GM12878 (cell line): ENCODE measurements around the gene GET3. TPM values are rescaled to one million over a fixed set of nuclear protein-coding genes. Genes with fewer than 3 reads are reported as not detected.

ENCODE experiments used
- ATAC-seq: fragments of 200-7000 bp; cut with Tn5 transposase; 3 replicates; pipeline ENCODE4 v1.9.1; 2020; ENCODE audit warnings: mild to moderate bottlenecking, moderate library complexity
- BruUV-seq: library from RNA; stranded (reverse); fragments of 400-500 nt; replicated peaks from 2 replicates; lab custom pipeline; 2021; lab: Mats Ljungman, UMichigan
- CTCF ChIA-PET: fragments of 300-600 bp; sonication (Branson Sonifier 250); formaldehyde crosslinking; extraction: SDS; loops from one replicate; lab custom pipeline; 2021; ENCODE audit warnings: inconsistent platforms; lab: Yijun Ruan, JAX
- POLR2A ChIA-PET: fragments of 350-600 bp; formaldehyde crosslinking; extraction: SDS; loops from one replicate; lab custom pipeline; 2021; ENCODE audit warnings: inconsistent platforms; lab: Charles Lee
- RAD21 ChIA-PET: fragments of 300-600 bp; sonication (Branson Sonifier 250); formaldehyde crosslinking; loops from one replicate; lab custom pipeline; 2023; ENCODE audit warnings: antibody characterized with exemption; ENCODE audit not compliant: unreplicated experiment; lab: Charles Lee
- SMC1A ChIA-PET: fragments of 300-600 bp; sonication (Branson Sonifier 250); formaldehyde crosslinking; loops from one replicate; lab custom pipeline; 2023; ENCODE audit not compliant: unreplicated experiment, uncharacterized antibody; lab: Charles Lee
- DNase-seq: peaks from one replicate; pipeline ENCODE4 v3.0.0-alpha.2; 2011; ENCODE audit warnings: low read depth, low spot score
- FAIRE-seq: peaks from 3 replicates; lab custom pipeline; 2011; peaks lifted over from hg19 to GRCh38; lab: Jason Lieb, UNC
- H2AFZ ChIP-seq: 2 replicates; pipeline ENCODE4 v1.6.0; 2011; ENCODE audit warnings: low read depth, low read length, control low read depth; ENCODE audit not compliant: control insufficient read depth
- H3K27ac ChIP-seq: 2 replicates; pipeline ENCODE4 v1.5.1; 2011; ENCODE audit warnings: control low read depth; ENCODE audit not compliant: control insufficient read depth, insufficient read depth
- H3K27me3 ChIP-seq, 2 experiments: replicated peaks in 1 of 2; 2 replicates each; pipeline versions ENCODE4 v1.6.0 to v1.6.1; 2011; ENCODE audit warnings: low read length in 1 of 2; ENCODE audit not compliant: control insufficient read depth in 2 of 2, insufficient read depth in 2 of 2
- H3K36me3 ChIP-seq, 2 experiments: 2 replicates each; pipeline ENCODE4 v1.5.1; 2011; ENCODE audit warnings: low read length in 1 of 2; ENCODE audit not compliant: control insufficient read depth in 2 of 2, insufficient read depth in 2 of 2
- H3K4me1 ChIP-seq: 2 replicates; pipeline ENCODE4 v1.6.1; 2011; ENCODE audit warnings: mild to moderate bottlenecking, low read length, moderate library complexity, mixed read lengths; ENCODE audit not compliant: control insufficient read depth, insufficient read depth
- H3K4me2 ChIP-seq: 2 replicates; pipeline ENCODE4 v1.6.0; 2011; ENCODE audit warnings: control low read depth; ENCODE audit not compliant: control insufficient read depth, insufficient read depth
- H3K4me3 ChIP-seq: fragments of 200-600 bp; sonication (generic); 2 replicates; pipeline ENCODE4 v1.5.1; 2016
- H3K79me2 ChIP-seq: 2 replicates; pipeline ENCODE4 v1.6.0; 2011; ENCODE audit warnings: low read length; ENCODE audit not compliant: control insufficient read depth, insufficient read depth
- H3K9ac ChIP-seq: 2 replicates; pipeline ENCODE4 v1.8.0; 2011; ENCODE audit warnings: low read length, control low read depth, mixed read lengths; ENCODE audit not compliant: control insufficient read depth, insufficient read depth
- H3K9me3 ChIP-seq: replicated peaks from 3 replicates; pipeline ENCODE4 v1.5.1; 2011; ENCODE audit warnings: mild to moderate bottlenecking, low read length; ENCODE audit not compliant: control insufficient read depth, insufficient read depth
- H4K20me1 ChIP-seq: 2 replicates; pipeline ENCODE4 v1.6.0; 2011; ENCODE audit not compliant: control insufficient read depth, insufficient read depth
- E2F4 ChIP-seq: IDR thresholded peaks from 2 replicates; pipeline ENCODE4 v1.6.1; 2012; ENCODE audit warnings: low read depth, low read length, improper control_type of control experiment
- GABPA ChIP-seq: IDR thresholded peaks from 2 replicates; pipeline ENCODE4 v1.6.1; 2014; ENCODE audit warnings: antibody characterized with exemption, low read depth, mild to moderate bottlenecking, inconsistent platforms
- IKZF2 ChIP-seq, 2 experiments: fragments of 450-650 bp; IDR thresholded peaks; 2 replicates each; pipeline ENCODE4 v1.6.1; 2017; ENCODE audit warnings: mild to moderate bottlenecking in 2 of 2, moderate library complexity in 2 of 2
- JUNB ChIP-seq: IDR thresholded peaks from 2 replicates; pipeline ENCODE4 v1.6.1; 2016; ENCODE audit warnings: antibody characterized with exemption, mild to moderate bottlenecking
- MLLT1 ChIP-seq: fragments of 450-650 bp; IDR thresholded peaks from 2 replicates; pipeline ENCODE4 v1.6.1; 2016; ENCODE audit warnings: mild to moderate bottlenecking
- MTA3 ChIP-seq: IDR thresholded peaks from 2 replicates; pipeline ENCODE4 v1.6.1; 2012; ENCODE audit warnings: low read length, inconsistent platforms, borderline replicate concordance
- NFIC ChIP-seq: IDR thresholded peaks from 2 replicates; pipeline ENCODE4 v1.6.1; 2012; ENCODE audit warnings: low read depth, mild to moderate bottlenecking, inconsistent platforms, low read length, moderate library complexity
- RAD51 ChIP-seq: fragments of 450-650 bp; IDR thresholded peaks from 2 replicates; pipeline ENCODE4 v1.6.1; 2016; ENCODE audit warnings: moderate library complexity, mild to moderate bottlenecking, inconsistent platforms
- WRNIP1 ChIP-seq: IDR thresholded peaks from 2 replicates; pipeline ENCODE4 v1.6.1; 2011; ENCODE audit warnings: low read depth, low read length, improper control_type of control experiment, borderline replicate concordance
- ZNF592 ChIP-seq: fragments of 450-650 bp; IDR thresholded peaks from 2 replicates; pipeline ENCODE4 v1.6.1; 2017; ENCODE audit warnings: mild to moderate bottlenecking, moderate library complexity
- ZNF687 ChIP-seq: fragments of 450-650 bp; IDR thresholded peaks from 2 replicates; pipeline ENCODE4 v1.6.1; 2017; ENCODE audit warnings: mild to moderate bottlenecking, moderate library complexity
- WGBS: methylation state at CpG from one replicate; pipeline ENCODE4 v1.1.6; 2016; ENCODE audit warnings: low lambda C conversion rate; ENCODE audit not compliant: insufficient replicate concordance, insufficient coverage; ENCODE audit errors: missing lambda C conversion rate; 5-methylcytosine and 5-hydroxymethylcytosine counted together
- in situ Hi-C: fragments of 300-500 bp; cut with MboI; formaldehyde crosslinking; loops from 9 replicates; pipeline ENCODE4 v1.14.3; 2018; ENCODE audit warnings: mixed read lengths
- intact Hi-C: fragments of 100-400 bp; cut with micrococcal nuclease; formaldehyde crosslinking; loops from one replicate; pipeline ENCODE4 v1.14.2; 2022; ENCODE audit not compliant: unreplicated experiment
- polyA plus RNA-seq, 11 experiments: library from polyadenylated mRNA; depleted of rRNA in 4 of 11; unstranded in 6 of 11; stranded (reverse) in 5 of 11; fragments of >200 nt; fragmentation: Nextera tagmentation in 4 of 11; fragmentation: Illumina TruSeq in 1 of 11; extraction: Ambion mirVana in 4 of 11; extraction: Trizol in 1 of 11; gene quantifications; 1 replicate in 1 of 11; 2 replicates in 10 of 11; pipeline versions ENCODE4 v1.2.1 to v1.2.3, GENCODE V29; 2011 to 2016; ENCODE audit warnings: inconsistent platforms in 2 of 11, missing spikeins in 2 of 11, low read depth in 1 of 11
- total RNA-seq, 4 experiments: library from RNA; depleted of rRNA in 3 of 4; stranded (reverse); fragments of >200 nt in 3 of 4; fragmentation: Illumina TruSeq in 1 of 4; extraction: Trizol in 1 of 4; gene quantifications; 2 replicates each; pipeline versions ENCODE4 v1.2.1 to v1.2.3, GENCODE V29; 2013 to 2021

GET3 gene
- total and polyA plus RNA-seq, 10 of the 15 experiments (the other 5 are each of a cell fraction or from before 2014, with no cell fraction given): 14.5 to 144 (median 97.2) TPM

GRCh38 chr19:12789904-12790619 lies 52.8 kb downstream of the GET3 start:
- ChIA-PET RAD21 (interaction anchor here (1.8 to 11.4 kb wide), 3 partner anchors 8 to 13 kb away, joined by 13 to 303 read pairs (median 49); partner anchors contain the start of gene HOOK2), CTCF (interaction anchor here (1.4 to 11.1 kb wide), 3 partner anchors 12 to 24 kb away, joined by 8 to 537 read pairs (median 44); partner anchors contain the start of gene HOOK2), SMC1A (interaction anchor here (1.4 to 11.5 kb wide), 3 partner anchors 10 to 30 kb away, joined by 4 to 240 read pairs (median 28); no protein-coding TSS in a partner anchor), POLR2A (interaction anchor here (0.6 to 8.2 kb wide), 4 partner anchors 9 to 53 kb away, joined by 3 to 303 read pairs (median 38); partner anchors contain the start of genes GET3 and HOOK2)
- in situ Hi-C loops (no loop called here), intact Hi-C loops (loop anchor here (5.0 to 10.0 kb wide), 2 partner anchors 147 to 1695 kb away; partner anchors contain the start of gene CALR)
- H3K4me2 ChIP-seq: peak overlapping the region; percentile 97
- FAIRE-seq (peak; percentile 18), DNase-seq (peak; percentile 86), ATAC-seq (peak; percentile 53)
- peak overlapping the region; percentile 97 for H3K9ac ChIP-seq
- H2AFZ ChIP-seq: peak overlapping the region; percentile 46; the same call in 1 of the 2 replicates
- H4K20me1 ChIP-seq: no peaks in the 10 kb centered on the region
- peaks cover 42% of the 10 kb centered on the region for H3K79me2 ChIP-seq
- H3K9me3 ChIP-seq: no peaks in the 10 kb centered on the region; the same call in 2 of the 3 replicates
- under 1% methylated on average over 56 of the region's 56 CpGs for WGBS
- H3K27me3 ChIP-seq: no peaks in the 10 kb centered on the region
- H3K36me3 ChIP-seq: no peaks in the 10 kb centered on the region
- H3K4me1 ChIP-seq: peaks cover 47% of the 10 kb centered on the region
- H3K4me3 ChIP-seq: peak overlapping the region; percentile 87
- no TSS peak for BruUV-seq
- H3K27ac ChIP-seq: peak overlapping the region; percentile 99
- TF ChIP-seq GABPA (no peak), WRNIP1 (peak; percentile 60; the same call in 1 of the 2 replicates), E2F4 (0 out of 2 replicates have a peak, but pooled peaks have one; percentile 39), IKZF2 (IDR thresholded peaks at IDR 0.05) (peak; percentile 90 to 91), JUNB (no peak), RAD51 (no peak), ZNF687 (no peak), MLLT1 (peak; percentile 76; the same call in 1 of the 2 replicates), MTA3 (no peak), ZNF592 (0 out of 2 replicates have a peak, but pooled peaks have one; percentile 37), NFIC (no peak)
